Esophagus muscularis mucosa (tissue), 4 donors: ENCODE results near the gene CAPRIN2. TPM values are rescaled to one million over a fixed set of nuclear protein-coding genes. Genes with fewer than 3 reads are reported as not detected.

Experiments
- DNase-seq: peaks from one replicate; pipeline ENCODE4 v3.0.0-alpha.2; 2017; ENCODE audit errors: extremely low spot score
- H3K27ac ChIP-seq, 4 donors: fragments of 200-600 bp; sonication (generic); replicated peaks in 1 of 4; 1 replicate in 3 of 4; 2 replicates in 1 of 4; pipeline ENCODE4 v1.5.1; 2016 to 2019; ENCODE audit warnings: mild to moderate bottlenecking in 1 of 4
- H3K27me3 ChIP-seq, 4 donors: fragments of 200-600 bp; sonication (generic); one replicate each; pipeline versions ENCODE4 v1.5.1 to v1.6.0; 2016 to 2019
- H3K36me3 ChIP-seq, 4 donors: fragments of 200-600 bp; sonication (generic); one replicate each; pipeline ENCODE4 v1.5.1; 2016 to 2019
- H3K4me1 ChIP-seq, 4 donors: fragments of 200-600 bp; sonication (generic); one replicate each; pipeline ENCODE4 v1.5.1; 2016 to 2019
- H3K4me3 ChIP-seq, 4 donors: fragments of 200-600 bp; sonication (generic); 1 replicate in 2 of 4; 2 replicates in 2 of 4; pipeline ENCODE4 v1.5.1; 2016 to 2019; ENCODE audit warnings: mild to moderate bottlenecking in 4 of 4, moderate library complexity in 1 of 4
- H3K9me3 ChIP-seq, 4 donors: fragments of 200-600 bp; sonication (generic); 1 replicate in 3 of 4; 2 replicates in 1 of 4; pipeline ENCODE4 v1.5.1; 2016 to 2019
- EP300 ChIP-seq: sonication (generic); formaldehyde crosslinking; IDR thresholded peaks from one replicate; pipeline ENCODE4 v1.6.1; 2017; ENCODE audit warnings: antibody characterized with exemption
- POLR2A ChIP-seq: fragments of 450-650 bp; IDR thresholded peaks from one replicate; pipeline ENCODE4 v1.6.1; 2017; ENCODE audit warnings: antibody characterized with exemption, moderate library complexity, mild to moderate bottlenecking, low read depth
- POLR2AphosphoS5 ChIP-seq, 2 donors: sonication (generic); formaldehyde crosslinking; IDR thresholded peaks; one replicate each; pipeline ENCODE4 v1.6.1; 2017; ENCODE audit warnings: antibody characterized with exemption in 2 of 2
- WGBS: methylation state at CpG from one replicate; pipeline ENCODE4 v1.1.5; 2018; 5-methylcytosine and 5-hydroxymethylcytosine counted together
- intact Hi-C: fragments of 100-400 bp; cut with DNase I; formaldehyde crosslinking; loops from one replicate; pipeline ENCODE4 v1.15.1; 2023
- total RNA-seq, 4 donors: library from RNA; depleted of rRNA; stranded (reverse); fragments of >200 nt; gene quantifications; one replicate each; pipeline versions ENCODE4 v1.1.0 to v1.2.1, GENCODE V29; 2016
- TF ChIP-seq, protein P1 (sequence below), 3 experiments: fragments of 200-600 bp in 2 of 3; fragments of 450-650 bp in 1 of 3; sonication (generic) in 2 of 3; IDR thresholded peaks; one replicate each; pipeline ENCODE4 v1.5.1; 2017 to 2019; ENCODE audit warnings: antibody characterized with exemption in 3 of 3, mild to moderate bottlenecking in 2 of 3, moderate library complexity in 1 of 3

Gene CAPRIN2
- total RNA-seq, 4 donors from 2014 or later, result 21.5 to 44.4 (median 27.9) TPM

DNA sequence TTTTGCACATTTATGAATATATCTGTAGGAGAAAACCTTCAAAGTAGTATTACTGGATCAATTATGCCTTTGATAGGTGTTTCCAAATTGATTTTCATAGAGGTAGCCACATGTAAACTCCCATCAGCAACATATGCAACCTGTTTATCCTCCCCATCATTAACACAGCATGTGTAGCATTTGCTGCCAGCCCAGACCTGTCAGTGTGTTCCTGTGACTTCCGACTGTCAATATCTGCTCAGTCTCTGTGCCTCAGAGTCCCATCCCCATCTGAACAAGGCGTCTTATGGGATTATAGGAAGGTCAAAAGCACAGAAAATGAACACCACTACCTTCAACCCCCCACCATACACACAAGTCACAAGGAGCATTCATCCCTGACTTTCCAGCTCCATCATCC lies 9.5 kb upstream of the CAPRIN2 start:
- Histone ChIP-seq H3K36me3 (no peaks in the 10 kb centered on the region), H3K9me3 (no peaks in the 10 kb centered on the region), H3K4me1 (no peaks in the 10 kb centered on the region), H3K4me3 (no peak overlapping the region), H3K27me3 (no peaks in the 10 kb centered on the region), H3K27ac (no peak overlapping the region)
- WGBS, result 91% methylated on average over 2 of the region's 2 CpGs
- TF ChIP-seq POLR2A (no peak), POLR2AphosphoS5 (IDR thresholded peaks at IDR 0.05) (no peak), EP300 (no peak)
- TF ChIP-seq, protein P1, sequence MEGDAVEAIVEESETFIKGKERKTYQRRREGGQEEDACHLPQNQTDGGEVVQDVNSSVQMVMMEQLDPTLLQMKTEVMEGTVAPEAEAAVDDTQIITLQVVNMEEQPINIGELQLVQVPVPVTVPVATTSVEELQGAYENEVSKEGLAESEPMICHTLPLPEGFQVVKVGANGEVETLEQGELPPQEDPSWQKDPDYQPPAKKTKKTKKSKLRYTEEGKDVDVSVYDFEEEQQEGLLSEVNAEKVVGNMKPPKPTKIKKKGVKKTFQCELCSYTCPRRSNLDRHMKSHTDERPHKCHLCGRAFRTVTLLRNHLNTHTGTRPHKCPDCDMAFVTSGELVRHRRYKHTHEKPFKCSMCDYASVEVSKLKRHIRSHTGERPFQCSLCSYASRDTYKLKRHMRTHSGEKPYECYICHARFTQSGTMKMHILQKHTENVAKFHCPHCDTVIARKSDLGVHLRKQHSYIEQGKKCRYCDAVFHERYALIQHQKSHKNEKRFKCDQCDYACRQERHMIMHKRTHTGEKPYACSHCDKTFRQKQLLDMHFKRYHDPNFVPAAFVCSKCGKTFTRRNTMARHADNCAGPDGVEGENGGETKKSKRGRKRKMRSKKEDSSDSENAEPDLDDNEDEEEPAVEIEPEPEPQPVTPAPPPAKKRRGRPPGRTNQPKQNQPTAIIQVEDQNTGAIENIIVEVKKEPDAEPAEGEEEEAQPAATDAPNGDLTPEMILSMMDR (IDR thresholded peaks at IDR 0.05), result no peak
- no peak for DNase-seq
- intact Hi-C loops, result no loop called here

DNA sequence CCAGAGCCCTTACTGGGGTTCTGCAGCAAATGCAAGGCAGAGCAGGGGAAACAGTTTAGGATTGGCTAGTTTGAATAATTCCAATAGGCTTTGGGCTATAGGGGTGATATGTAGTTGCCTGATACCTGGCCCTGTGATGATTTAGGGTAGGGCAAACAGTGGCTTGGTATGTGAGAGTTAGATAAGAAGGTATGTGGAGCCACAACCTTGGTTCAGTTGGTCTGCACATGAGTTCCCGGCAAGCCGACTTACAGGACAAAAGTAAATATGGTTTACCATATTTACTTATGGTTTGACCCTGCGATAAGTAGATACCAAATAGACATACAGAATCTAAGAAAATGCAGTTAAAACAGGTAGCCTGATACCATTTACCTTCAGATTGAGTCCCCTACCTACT lies 8.3 kb upstream of the CAPRIN2 start:
- H3K36me3 ChIP-seq, result no peaks in the 10 kb centered on the region
- no peak overlapping the region for H3K4me3 ChIP-seq
- intact Hi-C loops, result no loop called here
- H3K27ac ChIP-seq, result no peak overlapping the region
- 97% methylated on average over 3 of the region's 3 CpGs for WGBS
- H3K4me1 ChIP-seq, result no peaks in the 10 kb centered on the region
- DNase-seq, result no peak
- no peaks in the 10 kb centered on the region for H3K9me3 ChIP-seq
- no peaks in the 10 kb centered on the region for H3K27me3 ChIP-seq
- no peak for TF ChIP-seq POLR2AphosphoS5 (IDR thresholded peaks at IDR 0.05)

DNA sequence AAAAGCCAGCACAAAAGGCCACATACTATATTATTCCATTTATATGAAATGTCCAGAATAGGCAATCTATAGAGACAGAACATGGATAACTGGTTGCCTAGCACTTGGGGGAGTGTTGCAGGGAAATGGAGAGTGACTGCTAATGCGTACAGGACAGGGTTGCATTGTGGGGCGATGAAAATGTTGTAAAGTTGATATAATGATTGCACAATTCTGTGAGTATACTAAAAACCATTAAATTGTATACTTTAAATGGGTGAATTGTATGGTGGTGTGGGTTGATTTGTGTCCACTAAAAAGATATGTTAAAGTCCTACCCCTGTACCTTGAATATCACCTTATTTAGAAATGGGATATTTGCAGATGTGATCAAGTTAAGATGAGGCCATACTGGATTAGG lies 7.0 kb upstream of the CAPRIN2 start:
- Histone ChIP-seq H3K9me3 (no peaks in the 10 kb centered on the region), H3K27ac (no peak overlapping the region), H3K4me1 (no peaks in the 10 kb centered on the region), H3K4me3 (no peak overlapping the region), H3K36me3 (no peaks in the 10 kb centered on the region), H3K27me3 (no peaks in the 10 kb centered on the region)
- TF ChIP-seq POLR2AphosphoS5 (IDR thresholded peaks at IDR 0.05), result no peak
- TF ChIP-seq EP300, result no peak
- TF ChIP-seq, protein P1 (IDR thresholded peaks at IDR 0.05), result no peak
- no peak for TF ChIP-seq POLR2A
- 96% methylated on average over 2 of the region's 2 CpGs for WGBS
- DNase-seq, result no peak
- intact Hi-C loops, result no loop called here

DNA sequence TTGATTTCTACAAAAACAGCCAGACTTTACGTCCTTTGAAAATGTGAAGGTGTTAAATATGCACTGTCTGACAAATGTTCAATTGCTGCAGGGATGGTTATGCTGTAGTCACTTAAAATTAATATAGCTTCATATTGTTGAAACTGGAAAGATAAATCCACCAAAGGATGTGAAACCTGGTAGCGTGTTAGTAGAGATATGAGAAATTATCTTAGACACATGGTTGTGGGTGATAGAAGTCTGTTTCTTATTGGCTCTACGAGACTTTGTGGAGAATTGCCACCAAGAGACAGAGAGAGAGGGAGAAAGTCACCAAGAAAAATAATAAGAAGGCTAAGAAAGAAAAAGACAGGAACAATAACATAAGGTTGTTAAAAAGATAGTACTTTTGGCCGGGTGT lies 2.6 kb upstream of the CAPRIN2 start:
- 90% methylated on average over 4 of the region's 4 CpGs for WGBS
- intact Hi-C loops, result loop anchor here (5.0 kb wide), 1 partner anchor 50 kb away; no protein-coding TSS in a partner anchor
- Histone ChIP-seq H3K4me1 (peaks cover 14 to 21% (median 18%) of the 10 kb centered on the region in 4 donors), H3K9me3 (no peaks in the 10 kb centered on the region), H3K36me3 (no peaks in the 10 kb centered on the region), H3K27me3 (no peaks in the 10 kb centered on the region), H3K27ac (no peak overlapping the region), H3K4me3 (no peak overlapping the region)
- DNase-seq, result no peak
- TF ChIP-seq POLR2A, result no peak
- no peak for TF ChIP-seq POLR2AphosphoS5 (IDR thresholded peaks at IDR 0.05)
- no peak for TF ChIP-seq EP300
- TF ChIP-seq, protein P1 (IDR thresholded peaks at IDR 0.05), result no peak

DNA sequence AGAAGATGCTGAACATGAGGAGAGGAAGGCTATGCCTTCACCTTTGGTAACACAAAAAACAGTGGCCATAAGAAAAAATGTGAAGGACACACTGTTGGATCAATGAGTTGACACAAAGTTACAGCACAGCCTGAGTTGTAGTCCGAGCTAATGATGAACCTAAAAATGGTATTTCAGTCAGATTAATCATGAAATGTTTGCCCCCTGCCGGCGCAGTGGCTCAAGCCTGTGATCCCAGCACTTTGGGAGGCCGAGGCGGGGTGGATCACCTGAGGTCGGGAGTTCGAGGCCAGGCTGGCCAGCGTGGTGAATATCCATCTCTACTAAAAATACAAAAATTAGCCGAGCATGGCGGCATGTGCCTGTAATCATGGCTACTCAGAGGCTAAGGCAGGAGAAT lies 1.3 kb upstream of the CAPRIN2 start:
- Histone ChIP-seq H3K9me3 (no peaks in the 10 kb centered on the region), H3K36me3 (no peaks in the 10 kb centered on the region), H3K4me3 (no peak overlapping the region), H3K27ac (peak overlapping the region in 1 of 4 donors; percentile 90), H3K4me1 (peaks cover 14 to 21% (median 18%) of the 10 kb centered on the region in 4 donors), H3K27me3 (no peaks in the 10 kb centered on the region)
- WGBS, result 90% methylated on average over 10 of the region's 10 CpGs
- TF ChIP-seq POLR2A, result no peak
- TF ChIP-seq POLR2AphosphoS5 (IDR thresholded peaks at IDR 0.05), result no peak
- TF ChIP-seq, protein P1 (IDR thresholded peaks at IDR 0.05), result no peak
- TF ChIP-seq EP300, result no peak
- no peak for DNase-seq
- intact Hi-C loops, result loop anchor here (5.0 kb wide), 1 partner anchor 51 kb away; no protein-coding TSS in a partner anchor
